Calu3 (cell line): ENCODE results near the gene PPP1R15A. TPM values are rescaled to one million over a fixed set of nuclear protein-coding genes. Genes with fewer than 3 reads are reported as not detected.

Experiments used
- BruUV-seq: library from RNA; stranded (reverse); fragments of 400-500 nt; replicated peaks from 2 replicates; lab custom pipeline; 2021; lab: Mats Ljungman, UMichigan
- CTCF ChIA-PET: fragments of 300-600 bp; sonication (Branson Sonifier 250); formaldehyde crosslinking; loops from one replicate; lab custom pipeline; 2022; ENCODE audit warnings: antibody characterized with exemption; lab: Charles Lee
- DNase-seq: peaks from one replicate; pipeline ENCODE4 v3.0.0; 2022
- H3K27ac Mint-ChIP-seq: one replicate; pipeline ENCODE4 v1.8.0; 2022; ENCODE audit warnings: mixed read lengths; ENCODE audit not compliant: unreplicated experiment
- H3K27me3 Mint-ChIP-seq: one replicate; pipeline ENCODE4 v1.8.0; 2022; ENCODE audit warnings: mixed read lengths; ENCODE audit not compliant: unreplicated experiment
- H3K36me3 Mint-ChIP-seq: one replicate; pipeline ENCODE4 v1.8.0; 2022; ENCODE audit warnings: mild to moderate bottlenecking, moderate library complexity, mixed read lengths; ENCODE audit not compliant: insufficient read depth, unreplicated experiment
- H3K4me1 Mint-ChIP-seq: one replicate; pipeline ENCODE4 v1.8.0; 2022; ENCODE audit warnings: mild to moderate bottlenecking, low read depth, mixed read lengths; ENCODE audit not compliant: unreplicated experiment
- H3K4me3 Mint-ChIP-seq: one replicate; pipeline ENCODE4 v1.8.0; 2022; ENCODE audit warnings: mild to moderate bottlenecking, low read depth, moderate library complexity, mixed read lengths; ENCODE audit not compliant: unreplicated experiment
- H3K9me3 Mint-ChIP-seq: one replicate; pipeline ENCODE4 v1.8.0; 2022; ENCODE audit warnings: low read depth, mixed read lengths; ENCODE audit not compliant: unreplicated experiment
- intact Hi-C: fragments of 100-400 bp; cut with micrococcal nuclease; formaldehyde crosslinking; loops from one replicate; pipeline ENCODE4 v1.10.0; 2022; ENCODE audit not compliant: unreplicated experiment
- total RNA-seq: library from RNA; stranded (reverse); gene quantifications from 2 replicates; pipeline ENCODE4 v1.2.3, GENCODE V29; 2022
- TF ChIP-seq, protein P1 (sequence below): fragments of 200-600 bp; IDR thresholded peaks from one replicate; pipeline ENCODE4 v1.8.0; 2022; ENCODE audit warnings: antibody characterized with exemption; ENCODE audit not compliant: unreplicated experiment

The PPP1R15A gene
- total RNA-seq, 1 experiment from 2014 or later: 118 TPM

DNA sequence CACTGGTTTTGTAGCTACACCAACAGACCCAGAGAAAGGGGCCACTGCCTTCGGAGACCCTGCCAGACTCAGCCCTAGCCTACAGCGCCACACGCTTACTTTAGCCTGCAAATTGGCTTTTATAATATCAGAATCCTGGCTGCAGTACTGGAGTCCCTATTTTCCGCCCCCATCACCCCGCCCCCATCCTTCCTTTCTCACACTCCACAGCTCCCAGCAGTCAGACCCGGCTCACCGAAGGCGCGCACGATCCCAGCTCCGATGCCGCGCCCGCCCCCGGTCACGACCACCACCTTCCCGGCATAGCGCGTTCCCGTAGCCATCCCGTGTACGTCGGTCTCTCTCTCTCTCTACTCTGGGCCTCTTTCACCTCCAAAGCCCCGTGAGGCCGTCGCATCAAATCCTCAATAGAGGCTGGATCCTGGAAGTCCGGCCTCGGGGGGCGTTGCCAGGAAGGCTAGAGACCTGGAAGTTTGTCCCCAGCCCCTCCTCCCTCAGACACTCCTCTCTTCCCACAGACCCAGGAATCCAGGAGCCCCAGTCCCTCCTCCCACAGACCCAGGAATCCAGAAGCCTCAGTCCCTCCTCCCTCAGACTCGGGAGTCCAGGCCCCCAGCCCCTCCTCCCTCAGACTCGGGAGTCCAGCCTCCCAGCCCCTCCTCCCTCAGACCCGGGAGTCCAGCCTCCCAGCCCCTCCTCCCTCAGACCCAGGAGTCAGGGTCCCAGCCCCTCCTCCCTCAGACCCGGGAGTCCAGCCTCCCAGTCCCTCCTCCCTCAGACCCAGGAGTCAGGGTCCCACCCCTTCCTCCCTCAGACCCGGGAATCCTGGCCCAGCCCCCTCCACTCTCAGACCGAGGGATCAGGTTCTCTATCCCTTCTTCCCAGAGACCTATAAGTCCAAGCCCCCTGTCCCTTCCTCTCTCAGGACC is 35.9 kb upstream of the PPP1R15A start, which contains the start of gene HSD17B14:
Gene HSD17B14, minus strand, starts transcription at position 403 of the 929 bp plus-strand sequence. Its CDS starts 80 bp downstream, at position 323.
- peak within 1 kb of the TSS; percentile 10 for H3K27ac Mint-ChIP-seq
- no TSS peak for BruUV-seq

DNA sequence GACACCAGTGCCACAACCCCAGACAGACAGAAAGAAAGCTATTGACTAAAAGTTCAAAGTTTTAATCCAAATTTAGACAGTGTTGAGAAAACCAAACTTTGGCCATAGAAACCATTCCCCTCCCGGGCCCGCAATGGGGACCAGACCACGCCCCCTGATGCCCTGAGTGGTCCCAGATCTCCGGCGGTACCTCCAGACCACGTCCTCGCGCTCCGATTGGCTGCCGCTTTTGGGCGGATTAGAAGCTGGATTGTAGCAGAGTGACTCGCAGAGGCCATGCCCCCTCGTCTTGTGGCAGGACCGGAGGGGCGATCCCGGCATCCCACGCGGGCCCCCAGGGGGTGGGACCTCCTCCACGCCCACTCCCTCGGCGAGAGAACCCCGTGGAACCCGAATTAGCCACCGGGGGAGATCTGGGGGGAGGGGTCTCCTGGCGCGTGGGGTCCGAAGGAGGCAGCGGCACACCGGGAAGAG is 35.1 kb upstream of the PPP1R15A start:
- H3K4me3 Mint-ChIP-seq: no peak overlapping the region
- peaks cover 28% of the 10 kb centered on the region for H3K36me3 Mint-ChIP-seq
- intact Hi-C loops: no loop called here
- TF ChIP-seq, protein P1, sequence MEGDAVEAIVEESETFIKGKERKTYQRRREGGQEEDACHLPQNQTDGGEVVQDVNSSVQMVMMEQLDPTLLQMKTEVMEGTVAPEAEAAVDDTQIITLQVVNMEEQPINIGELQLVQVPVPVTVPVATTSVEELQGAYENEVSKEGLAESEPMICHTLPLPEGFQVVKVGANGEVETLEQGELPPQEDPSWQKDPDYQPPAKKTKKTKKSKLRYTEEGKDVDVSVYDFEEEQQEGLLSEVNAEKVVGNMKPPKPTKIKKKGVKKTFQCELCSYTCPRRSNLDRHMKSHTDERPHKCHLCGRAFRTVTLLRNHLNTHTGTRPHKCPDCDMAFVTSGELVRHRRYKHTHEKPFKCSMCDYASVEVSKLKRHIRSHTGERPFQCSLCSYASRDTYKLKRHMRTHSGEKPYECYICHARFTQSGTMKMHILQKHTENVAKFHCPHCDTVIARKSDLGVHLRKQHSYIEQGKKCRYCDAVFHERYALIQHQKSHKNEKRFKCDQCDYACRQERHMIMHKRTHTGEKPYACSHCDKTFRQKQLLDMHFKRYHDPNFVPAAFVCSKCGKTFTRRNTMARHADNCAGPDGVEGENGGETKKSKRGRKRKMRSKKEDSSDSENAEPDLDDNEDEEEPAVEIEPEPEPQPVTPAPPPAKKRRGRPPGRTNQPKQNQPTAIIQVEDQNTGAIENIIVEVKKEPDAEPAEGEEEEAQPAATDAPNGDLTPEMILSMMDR: no peak
- CTCF ChIA-PET: no interaction called here
- H3K27me3 Mint-ChIP-seq: no peaks in the 10 kb centered on the region
- TSS peak; percentile 73 for BruUV-seq
- DNase-seq: no peak
- H3K9me3 Mint-ChIP-seq: no peaks in the 10 kb centered on the region
- H3K27ac Mint-ChIP-seq: peak overlapping the region; percentile 10
- peaks cover 11% of the 10 kb centered on the region for H3K4me1 Mint-ChIP-seq

More for the DNA sequence above, 35.9 kb upstream of the PPP1R15A start, which contains the start of gene HSD17B14:
- Mint-ChIP-seq H3K36me3 (peaks cover 32% of the 10 kb centered on the region), H3K9me3 (no peaks in the 10 kb centered on the region), H3K27me3 (no peaks in the 10 kb centered on the region), H3K4me3 (no peak within 1 kb of the TSS), H3K4me1 (peaks cover 11% of the 10 kb centered on the region)
- CTCF ChIA-PET: interaction anchor here (0.5 to 1.0 kb wide), 6 partner anchors 25 to 340 kb away, joined by 3 to 11 read pairs (median 4); partner anchors contain the start of gene BCAT2
- TF ChIP-seq, protein P1: peak; percentile 18
- intact Hi-C loops: no loop called here
- no peak for DNase-seq

DNA sequence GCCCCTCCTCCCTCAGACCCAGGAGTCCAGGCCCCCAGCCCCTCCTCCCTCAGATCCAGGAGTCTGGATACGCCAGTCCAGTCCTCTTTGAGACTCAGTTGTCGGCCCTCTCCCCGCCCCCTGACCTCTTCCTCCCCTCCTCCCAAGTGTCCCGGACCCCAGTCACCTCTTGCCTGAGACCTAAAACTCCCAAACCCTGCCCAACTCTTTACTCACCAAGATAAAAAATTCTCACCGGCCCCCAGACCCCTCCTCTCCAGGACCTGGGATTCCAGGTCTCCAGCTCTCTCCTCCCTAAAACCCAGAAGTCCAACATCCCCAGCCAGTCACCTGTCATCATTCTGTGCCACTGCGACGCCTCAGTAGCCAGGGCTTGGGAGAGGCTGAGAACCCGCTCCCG is 34.5 kb upstream of the PPP1R15A start:
- no TSS peak for BruUV-seq
- H3K9me3 Mint-ChIP-seq: no peaks in the 10 kb centered on the region
- intact Hi-C loops: no loop called here
- peaks cover 31% of the 10 kb centered on the region for H3K36me3 Mint-ChIP-seq
- no peak for DNase-seq
- H3K4me1 Mint-ChIP-seq: peaks cover 11% of the 10 kb centered on the region
- H3K27ac Mint-ChIP-seq: no peak overlapping the region
- no peaks in the 10 kb centered on the region for H3K27me3 Mint-ChIP-seq
- CTCF ChIA-PET: no interaction called here
- TF ChIP-seq, protein P1: no peak
- H3K4me3 Mint-ChIP-seq: no peak overlapping the region

DNA sequence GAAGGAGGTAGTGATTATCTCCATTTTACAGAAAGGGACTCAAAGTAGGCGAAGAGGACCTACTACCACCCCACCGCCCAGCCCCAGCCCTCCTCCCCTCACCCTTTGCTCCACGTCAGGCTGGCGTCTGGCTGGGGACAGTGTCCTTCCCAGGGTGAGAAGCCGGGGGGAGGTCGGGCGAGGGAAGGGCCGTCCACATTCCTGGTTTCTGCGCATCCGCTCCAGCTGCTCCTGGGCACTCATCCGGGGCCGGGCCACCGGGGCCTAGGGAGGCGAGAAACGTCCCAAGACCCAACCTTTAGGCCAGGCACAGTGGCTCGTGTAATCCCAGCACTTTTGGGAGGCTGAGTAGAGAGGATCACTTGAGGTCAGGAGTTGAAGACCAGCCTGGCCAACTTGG is 31.2 kb upstream of the PPP1R15A start:
- no peak for DNase-seq
- intact Hi-C loops: no loop called here
- TF ChIP-seq, protein P1: no peak
- Mint-ChIP-seq H3K27me3 (no peaks in the 10 kb centered on the region), H3K27ac (no peak overlapping the region), H3K36me3 (peaks cover 34% of the 10 kb centered on the region), H3K4me3 (no peak overlapping the region), H3K4me1 (peaks cover 6% of the 10 kb centered on the region), H3K9me3 (no peaks in the 10 kb centered on the region)
- no TSS peak for BruUV-seq
- CTCF ChIA-PET: no interaction called here
